ENCODE results near the gene ANKS6. TPM values are rescaled to one million over a fixed set of nuclear protein-coding genes. Genes with fewer than 3 reads are reported as not detected.

The ANKS6 gene
- total and polyA plus RNA-seq, 10 of the 15 experiments (the other 5 are each of a cell fraction or from before 2014, with no cell fraction given), result 2.0 to 16.2 (median 6.1) TPM

GRCh38 chr9:98728500-98728899 lies 67.9 kb downstream of the ANKS6 start:
- H3K36me3 ChIP-seq (ENCODE audit: control insufficient read depth in 2 of 2, insufficient read depth in 2 of 2, low read length in 1 of 2), result no peaks in the 10 kb centered on the region
- in situ Hi-C loops (cut with MboI), result no loop called here
- no peak for FAIRE-seq
- POLR2A ChIA-PET, result no interaction called here
- ATAC-seq, result no peak
- SMC1A ChIA-PET (ENCODE audit: uncharacterized antibody, unreplicated experiment), result no interaction called here
- CTCF ChIA-PET, result no interaction called here
- no peaks in the 10 kb centered on the region for H3K4me1 ChIP-seq (ENCODE audit: control insufficient read depth, insufficient read depth, low read length)
- H3K79me2 ChIP-seq (ENCODE audit: control insufficient read depth, insufficient read depth, low read length), result no peaks in the 10 kb centered on the region
- no peak overlapping the region for H3K27ac ChIP-seq (ENCODE audit: control insufficient read depth, insufficient read depth)
- no peak overlapping the region for H3K4me2 ChIP-seq (ENCODE audit: control insufficient read depth, insufficient read depth)
- no peak overlapping the region for H3K9ac ChIP-seq (ENCODE audit: control insufficient read depth, insufficient read depth, low read length)
- H3K4me3 ChIP-seq, result no peak overlapping the region
- RAD21 ChIA-PET (ENCODE audit: unreplicated experiment), result no interaction called here
- peaks cover 2 to 4% of the 10 kb centered on the region in 2 experiments; a peak in 3 of 4 replicates for H3K27me3 ChIP-seq (replicated peaks in 1 of 2; ENCODE audit: control insufficient read depth in 2 of 2, insufficient read depth in 2 of 2, low read length in 1 of 2)
- intact Hi-C loops (cut with micrococcal nuclease; ENCODE audit: unreplicated experiment), result no loop called here
- DNase-seq (ENCODE audit: low read depth, low spot score), result no peak
- no TSS peak for BruUV-seq (replicated peaks)
- 67% methylated on average over 11 of the region's 11 CpGs for WGBS (ENCODE audit: insufficient coverage, insufficient replicate concordance, low lambda C conversion rate, missing lambda C conversion rate)
- H4K20me1 ChIP-seq (ENCODE audit: control insufficient read depth, insufficient read depth), result no peaks in the 10 kb centered on the region
- no peaks in the 10 kb centered on the region for H3K9me3 ChIP-seq (replicated peaks; ENCODE audit: control insufficient read depth, insufficient read depth, low read length)
- TF ChIP-seq PKNOX1 (IDR thresholded peaks at IDR 0.05) (no peak), EED (IDR thresholded peaks at IDR 0.05; ENCODE audit: low read depth) (no peak)
- no peak overlapping the region for H2AFZ ChIP-seq (ENCODE audit: control insufficient read depth, low read depth, low read length)

- Histone ChIP-seq H3K79me2 (ENCODE audit: control insufficient read depth, insufficient read depth, low read length) (no peaks in the 10 kb centered on the region), H3K36me3 (ENCODE audit: control insufficient read depth in 2 of 2, insufficient read depth in 2 of 2, low read length in 1 of 2) (no peaks in the 10 kb centered on the region), H3K4me3 (no peak overlapping the region), H4K20me1 (ENCODE audit: control insufficient read depth, insufficient read depth) (no peaks in the 10 kb centered on the region), H2AFZ (ENCODE audit: control insufficient read depth, low read depth, low read length) (no peak overlapping the region), H3K9me3 (replicated peaks; ENCODE audit: control insufficient read depth, insufficient read depth, low read length) (no peaks in the 10 kb centered on the region), H3K27me3 (replicated peaks in 1 of 2; ENCODE audit: control insufficient read depth in 2 of 2, insufficient read depth in 2 of 2, low read length in 1 of 2) (peaks cover 2 to 4% of the 10 kb centered on the region in 2 experiments; a peak in 3 of 4 replicates), H3K27ac (ENCODE audit: control insufficient read depth, insufficient read depth) (no peak overlapping the region), H3K4me1 (ENCODE audit: control insufficient read depth, insufficient read depth, low read length) (no peaks in the 10 kb centered on the region), H3K9ac (ENCODE audit: control insufficient read depth, insufficient read depth, low read length) (no peak overlapping the region), H3K4me2 (ENCODE audit: control insufficient read depth, insufficient read depth) (no peak overlapping the region)
- CTCF ChIA-PET, result no interaction called here
- in situ Hi-C loops (cut with MboI), result no loop called here
- DNase-seq (ENCODE audit: low read depth, low spot score) (no peak), ATAC-seq (no peak), FAIRE-seq (no peak)
- intact Hi-C loops (cut with micrococcal nuclease; ENCODE audit: unreplicated experiment), result no loop called here
- RAD21 ChIA-PET (ENCODE audit: unreplicated experiment), result no interaction called here
- WGBS (ENCODE audit: insufficient coverage, insufficient replicate concordance, low lambda C conversion rate, missing lambda C conversion rate), result 9% methylated on average over 7 of the region's 7 CpGs
- BruUV-seq (replicated peaks), result no TSS peak
- SMC1A ChIA-PET (ENCODE audit: uncharacterized antibody, unreplicated experiment), result no interaction called here
- POLR2A ChIA-PET, result no interaction called here
- TF ChIP-seq SMAD1 (IDR thresholded peaks at IDR 0.05; ENCODE audit: low read depth, partially characterized antibody) (no peak), ELK1 (IDR thresholded peaks at IDR 0.05; ENCODE audit: low read depth, low read length) (no peak), POU2F2 (IDR thresholded peaks at IDR 0.05; ENCODE audit: borderline replicate concordance, low read depth, low read length) (no peak), POLR2AphosphoS5 (IDR thresholded peaks at IDR 0.05; ENCODE audit: low read length) (no peak), CHD1 (IDR thresholded peaks at IDR 0.05; ENCODE audit: low read depth, low read length) (no peak), PAX8 (IDR thresholded peaks at IDR 0.05) (no peak), EZH2 (IDR thresholded peaks at IDR 0.05; ENCODE audit: borderline replicate concordance, control insufficient read depth, low read depth, low read length) (no peak), NFYB (IDR thresholded peaks at IDR 0.05; ENCODE audit: insufficient read depth, low read depth, low read length) (no peak), E4F1 (IDR thresholded peaks at IDR 0.05; ENCODE audit: borderline replicate concordance, partially characterized antibody) (no peak)
Measured at GRCh38 chr9:98727428-98727827, 68.9 kb downstream of the ANKS6 start.
